Measurements from ENCODE around the gene EIF3D.
A peak's percentile ranks its signal among the peaks of the same experiment; 100 is the strongest.

The EIF3D gene

DNA sequence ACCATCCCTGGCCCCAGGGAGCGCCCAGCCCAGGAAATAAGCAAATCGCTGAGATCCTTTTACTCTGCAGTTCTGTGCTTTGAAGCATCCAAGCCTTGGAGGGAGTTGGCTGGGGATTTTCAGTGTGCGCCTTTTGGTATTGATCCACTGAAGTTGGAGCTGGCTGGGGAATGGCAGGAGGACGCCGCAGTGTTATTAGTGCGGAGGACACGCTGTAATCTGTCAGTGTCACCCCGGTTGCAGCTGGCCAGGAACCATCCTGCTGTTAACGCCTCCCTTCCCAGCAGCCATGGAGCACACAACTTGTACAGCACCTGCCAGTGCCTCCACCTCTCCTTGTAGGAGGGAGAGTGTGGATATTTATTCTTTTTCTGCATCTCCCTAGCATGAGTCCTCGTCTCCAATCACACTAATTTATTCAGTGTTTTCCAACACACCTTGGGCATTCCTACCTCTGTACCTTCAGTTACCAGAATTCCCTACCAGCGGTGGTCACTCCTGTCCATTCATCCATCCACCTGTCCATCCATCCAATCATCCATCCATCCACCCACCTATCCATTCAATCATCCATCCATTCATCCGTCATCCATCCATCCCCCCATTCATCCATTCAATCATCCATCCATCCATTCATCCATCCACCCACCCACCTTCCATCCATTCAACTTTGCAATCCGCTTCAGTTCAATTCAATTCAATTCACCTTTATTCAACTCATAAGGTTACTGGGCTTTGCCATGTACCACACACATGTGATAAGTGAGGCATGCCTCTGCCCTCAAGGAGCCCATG lies 21.9 kb upstream of the EIF3D start:
- Histone ChIP-seq H3K27ac (ENCODE audit: low read length) (no peak overlapping the region), H3K79me2 (ENCODE audit: insufficient read depth, low read length) (no peaks in the 10 kb centered on the region), H4K20me1 (ENCODE audit: insufficient read depth, low read length) (no peaks in the 10 kb centered on the region), H3K4me2 (ENCODE audit: insufficient read depth, low read length) (no peak overlapping the region), H3K36me3 (ENCODE audit: insufficient read depth, low read length) (no peaks in the 10 kb centered on the region), H3K9me3 (ENCODE audit: insufficient read depth, low read length, severe bottlenecking) (no peaks in the 10 kb centered on the region), H3K4me1 (ENCODE audit: insufficient read depth, low read length) (peaks cover 4% of the 10 kb centered on the region; the same call in 1 of the 2 replicates), H3K27me3 (ENCODE audit: insufficient read depth, low read length, poor library complexity) (peaks cover 8% of the 10 kb centered on the region), H3K4me3 (ENCODE audit: low read depth in 1 of 2, low read length in 2 of 2) (no peak overlapping the region), H2AFZ (ENCODE audit: low read depth, low read length) (no peak overlapping the region), H3K9ac (ENCODE audit: low read depth, low read length) (no peak overlapping the region)
- no peak for TF ChIP-seq EZH2 (IDR thresholded peaks at IDR 0.05; ENCODE audit: borderline replicate concordance, low read depth, low read length, severe bottlenecking)
- TF ChIP-seq, protein P1, sequence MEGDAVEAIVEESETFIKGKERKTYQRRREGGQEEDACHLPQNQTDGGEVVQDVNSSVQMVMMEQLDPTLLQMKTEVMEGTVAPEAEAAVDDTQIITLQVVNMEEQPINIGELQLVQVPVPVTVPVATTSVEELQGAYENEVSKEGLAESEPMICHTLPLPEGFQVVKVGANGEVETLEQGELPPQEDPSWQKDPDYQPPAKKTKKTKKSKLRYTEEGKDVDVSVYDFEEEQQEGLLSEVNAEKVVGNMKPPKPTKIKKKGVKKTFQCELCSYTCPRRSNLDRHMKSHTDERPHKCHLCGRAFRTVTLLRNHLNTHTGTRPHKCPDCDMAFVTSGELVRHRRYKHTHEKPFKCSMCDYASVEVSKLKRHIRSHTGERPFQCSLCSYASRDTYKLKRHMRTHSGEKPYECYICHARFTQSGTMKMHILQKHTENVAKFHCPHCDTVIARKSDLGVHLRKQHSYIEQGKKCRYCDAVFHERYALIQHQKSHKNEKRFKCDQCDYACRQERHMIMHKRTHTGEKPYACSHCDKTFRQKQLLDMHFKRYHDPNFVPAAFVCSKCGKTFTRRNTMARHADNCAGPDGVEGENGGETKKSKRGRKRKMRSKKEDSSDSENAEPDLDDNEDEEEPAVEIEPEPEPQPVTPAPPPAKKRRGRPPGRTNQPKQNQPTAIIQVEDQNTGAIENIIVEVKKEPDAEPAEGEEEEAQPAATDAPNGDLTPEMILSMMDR (IDR thresholded peaks at IDR 0.05; ENCODE audit: borderline replicate concordance, extremely low read depth, low read length, poor library complexity, severe bottlenecking) = no peak
- DNase-seq (no peak), ATAC-seq (ENCODE audit: insufficient read depth, low read depth) (no peak)

DNA sequence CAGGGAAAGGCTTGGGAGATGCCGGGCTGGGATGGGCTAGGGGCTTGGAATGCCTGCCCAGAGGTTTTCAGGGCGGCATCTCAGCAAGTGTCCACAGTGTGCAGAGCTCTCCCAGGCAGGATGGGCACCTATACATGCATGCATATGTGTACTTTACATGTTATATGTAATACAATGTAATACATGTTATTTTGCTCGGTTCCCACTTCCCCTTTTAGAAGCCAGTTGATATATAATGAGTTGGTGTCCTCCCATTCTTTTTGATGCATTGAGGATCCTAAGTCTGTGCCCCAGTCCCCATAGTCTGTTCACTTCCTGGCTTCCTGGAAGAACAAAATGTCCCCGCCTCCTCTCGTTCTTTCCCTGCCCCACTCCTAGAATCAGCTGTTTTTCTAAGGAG lies 20.1 kb upstream of the EIF3D start:
- peak overlapping the region; percentile 42; the same call in 1 of the 2 replicates for H2AFZ ChIP-seq (ENCODE audit: low read depth, low read length)
- ATAC-seq (ENCODE audit: insufficient read depth, low read depth) (peak; percentile 17; the same call in 1 of the 3 replicates), DNase-seq (no peak)
- H3K4me1 ChIP-seq (ENCODE audit: insufficient read depth, low read length) = peaks cover 4% of the 10 kb centered on the region; the same call in 1 of the 2 replicates
- no peaks in the 10 kb centered on the region for H3K79me2 ChIP-seq (ENCODE audit: insufficient read depth, low read length)
- TF ChIP-seq EZH2 (IDR thresholded peaks at IDR 0.05; ENCODE audit: borderline replicate concordance, low read depth, low read length, severe bottlenecking) = no peak
- no peaks in the 10 kb centered on the region for H3K9me3 ChIP-seq (ENCODE audit: insufficient read depth, low read length, severe bottlenecking)
- no peak overlapping the region for H3K4me2 ChIP-seq (ENCODE audit: insufficient read depth, low read length)
- no peaks in the 10 kb centered on the region for H4K20me1 ChIP-seq (ENCODE audit: insufficient read depth, low read length)
- no peak overlapping the region for H3K27ac ChIP-seq (ENCODE audit: low read length)
- H3K36me3 ChIP-seq (ENCODE audit: insufficient read depth, low read length) = no peaks in the 10 kb centered on the region
- no peak overlapping the region for H3K4me3 ChIP-seq (ENCODE audit: low read depth in 1 of 2, low read length in 2 of 2)
- no peak overlapping the region for H3K9ac ChIP-seq (ENCODE audit: low read depth, low read length)
- peaks cover 8% of the 10 kb centered on the region for H3K27me3 ChIP-seq (ENCODE audit: insufficient read depth, low read length, poor library complexity)

GRCh38 chr22:36548606-36549005 lies 19.6 kb upstream of the EIF3D start:
- ATAC-seq (ENCODE audit: insufficient read depth, low read depth) (no peak), DNase-seq (no peak)
- H3K9me3 ChIP-seq (ENCODE audit: insufficient read depth, low read length, severe bottlenecking) = no peaks in the 10 kb centered on the region
- H3K27ac ChIP-seq (ENCODE audit: low read length) = no peak overlapping the region
- no peaks in the 10 kb centered on the region for H4K20me1 ChIP-seq (ENCODE audit: insufficient read depth, low read length)
- H3K4me2 ChIP-seq (ENCODE audit: insufficient read depth, low read length) = no peak overlapping the region
- H3K79me2 ChIP-seq (ENCODE audit: insufficient read depth, low read length) = no peaks in the 10 kb centered on the region
- H3K4me3 ChIP-seq (ENCODE audit: low read depth in 1 of 2, low read length in 2 of 2) = no peak overlapping the region
- H3K27me3 ChIP-seq (ENCODE audit: insufficient read depth, low read length, poor library complexity) = peaks cover 8% of the 10 kb centered on the region
- TF ChIP-seq, protein P1 (IDR thresholded peaks at IDR 0.05; ENCODE audit: borderline replicate concordance, extremely low read depth, low read length, poor library complexity, severe bottlenecking) = no peak
- no peak for TF ChIP-seq EZH2 (IDR thresholded peaks at IDR 0.05; ENCODE audit: borderline replicate concordance, low read depth, low read length, severe bottlenecking)
- H3K4me1 ChIP-seq (ENCODE audit: insufficient read depth, low read length) = peaks cover 4% of the 10 kb centered on the region; the same call in 1 of the 2 replicates
- H3K36me3 ChIP-seq (ENCODE audit: insufficient read depth, low read length) = no peaks in the 10 kb centered on the region
- no peak overlapping the region for H3K9ac ChIP-seq (ENCODE audit: low read depth, low read length)
- no peak overlapping the region for H2AFZ ChIP-seq (ENCODE audit: low read depth, low read length)

DNA sequence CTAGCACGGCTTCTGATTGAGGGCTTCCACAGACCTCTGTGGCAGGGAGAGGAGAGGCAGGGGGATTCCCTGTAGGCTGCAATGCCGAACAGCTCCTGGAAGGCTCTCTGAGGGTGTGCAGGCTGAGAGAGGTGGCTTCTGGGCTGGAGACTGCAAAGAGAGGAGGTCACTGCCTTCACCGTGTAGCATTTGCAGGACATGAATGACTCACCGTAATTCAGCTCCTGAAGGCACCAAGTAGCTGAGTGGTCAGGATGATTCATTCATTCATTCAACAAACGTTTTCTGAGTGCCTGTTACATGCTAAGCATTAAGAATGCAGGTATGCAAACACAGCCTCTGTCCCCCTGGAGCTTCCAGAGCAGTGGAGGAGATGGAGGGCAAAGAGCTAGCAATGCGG lies 18.0 kb upstream of the EIF3D start:
- peaks cover 5% of the 10 kb centered on the region for H3K27me3 ChIP-seq (ENCODE audit: insufficient read depth, low read length, poor library complexity)
- TF ChIP-seq, protein P1 (IDR thresholded peaks at IDR 0.05; ENCODE audit: borderline replicate concordance, extremely low read depth, low read length, poor library complexity, severe bottlenecking) = no peak
- no peak for TF ChIP-seq EZH2 (IDR thresholded peaks at IDR 0.05; ENCODE audit: borderline replicate concordance, low read depth, low read length, severe bottlenecking)
- H3K9ac ChIP-seq (ENCODE audit: low read depth, low read length) = no peak overlapping the region
- DNase-seq = no peak
- H2AFZ ChIP-seq (ENCODE audit: low read depth, low read length) = no peak overlapping the region
- no peaks in the 10 kb centered on the region for H3K9me3 ChIP-seq (ENCODE audit: insufficient read depth, low read length, severe bottlenecking)
- no peak overlapping the region for H3K4me3 ChIP-seq (ENCODE audit: low read depth in 1 of 2, low read length in 2 of 2)
- no peaks in the 10 kb centered on the region for H4K20me1 ChIP-seq (ENCODE audit: insufficient read depth, low read length)
- H3K79me2 ChIP-seq (ENCODE audit: insufficient read depth, low read length) = no peaks in the 10 kb centered on the region
- H3K4me1 ChIP-seq (ENCODE audit: insufficient read depth, low read length) = peaks cover 4% of the 10 kb centered on the region; the same call in 1 of the 2 replicates
- no peak overlapping the region for H3K4me2 ChIP-seq (ENCODE audit: insufficient read depth, low read length)
- H3K27ac ChIP-seq (ENCODE audit: low read length) = no peak overlapping the region
- no peaks in the 10 kb centered on the region for H3K36me3 ChIP-seq (ENCODE audit: insufficient read depth, low read length)
- ATAC-seq (ENCODE audit: insufficient read depth, low read depth) = no peak
